ENCODE measurements around the gene HIC1.

- TF ChIP-seq POLR2A (IDR thresholded peaks at IDR 0.05) (no peak), CTCF (IDR thresholded peaks at IDR 0.05) (no peak)
These were observed 21.8 kb upstream of the HIC1 start for GRCh38 chr17:2033153-2033552.
